OCI-LY7 (cell line): ENCODE measurements around the gene SLC66A2. TPM values are rescaled to one million over a fixed set of nuclear protein-coding genes. Genes with fewer than 3 reads are reported as not detected.

Experiments used
- BruUV-seq: library from RNA; stranded (reverse); fragments of 400-500 nt; replicated peaks from 2 replicates; lab custom pipeline; 2021; lab: Mats Ljungman, UMichigan
- CTCF ChIA-PET: fragments of 300-600 bp; sonication (Branson Sonifier 250); formaldehyde crosslinking; loops from one replicate; lab custom pipeline; 2022; ENCODE audit warnings: antibody characterized with exemption; ENCODE audit not compliant: unreplicated experiment; lab: Charles Lee
- POLR2A ChIA-PET: fragments of 300-600 bp; sonication (Branson Sonifier 250); formaldehyde crosslinking; loops from one replicate; lab custom pipeline; 2022; ENCODE audit warnings: antibody characterized with exemption; lab: Charles Lee
- DNase-seq: peaks from one replicate; pipeline ENCODE4 v3.0.0-alpha.2; 2015; ENCODE audit warnings: low spot score
- H2AFZ ChIP-seq: fragments of 200-600 bp; sonication (generic), shearing (Covaris generic); 2 replicates; pipeline ENCODE4 v1.6.1; 2014; ENCODE audit warnings: mild to moderate bottlenecking, antibody characterized with exemption, low read length, moderate library complexity
- H3K27ac ChIP-seq: fragments of 200-600 bp; sonication (generic); 2 replicates; pipeline ENCODE4 v1.5.1; 2014; ENCODE audit warnings: mixed run types, low read depth, mild to moderate bottlenecking, moderate library complexity, low read length, inconsistent platforms; ENCODE audit not compliant: poor library complexity, severe bottlenecking
- H3K36me3 ChIP-seq: fragments of 200-600 bp; sonication (generic); 2 replicates; pipeline ENCODE4 v1.6.1; 2014; ENCODE audit warnings: mild to moderate bottlenecking, antibody characterized with exemption, low read length, moderate library complexity, mixed read lengths; ENCODE audit not compliant: insufficient read depth
- H3K4me1 ChIP-seq: fragments of 200-600 bp; sonication (generic); 2 replicates; pipeline ENCODE4 v1.5.1; 2014; ENCODE audit warnings: mild to moderate bottlenecking, low read length; ENCODE audit not compliant: insufficient read depth, poor library complexity, severe bottlenecking
- H3K4me2 ChIP-seq: fragments of 200-600 bp; sonication (generic); 2 replicates; pipeline ENCODE4 v1.6.1; 2014; ENCODE audit warnings: mild to moderate bottlenecking, low read length
- H3K4me3 ChIP-seq: fragments of 200-600 bp; sonication (generic); 2 replicates; pipeline ENCODE4 v1.5.1; 2014; ENCODE audit warnings: mild to moderate bottlenecking, low read depth, low read length; ENCODE audit not compliant: poor library complexity, severe bottlenecking
- H3K79me2 ChIP-seq: fragments of 200-600 bp; sonication (generic); 2 replicates; pipeline ENCODE4 v1.6.1; 2016; ENCODE audit warnings: low read depth, mild to moderate bottlenecking, low read length, moderate library complexity, mixed read lengths; ENCODE audit not compliant: insufficient read depth
- H3K9me2 ChIP-seq: fragments of 200-600 bp; sonication (generic); 2 replicates; pipeline ENCODE4 v1.6.1; 2016; ENCODE audit warnings: mild to moderate bottlenecking, low read length, mixed read lengths; ENCODE audit not compliant: insufficient read depth
- H3K9me3 ChIP-seq: fragments of 200-600 bp; sonication (generic); 2 replicates; pipeline ENCODE4 v1.6.1; 2014; ENCODE audit warnings: mild to moderate bottlenecking, mixed run types, low read length, mixed read lengths
- H4K20me1 ChIP-seq: fragments of 200-600 bp; sonication (generic); 2 replicates; pipeline ENCODE4 v1.6.1; 2014; ENCODE audit warnings: mild to moderate bottlenecking, antibody characterized with exemption, low read length, moderate library complexity, mixed read lengths; ENCODE audit not compliant: insufficient read depth
- EZH2phosphoT487 ChIP-seq: fragments of 200-600 bp; sonication (generic); IDR thresholded peaks from 2 replicates; pipeline ENCODE4 v1.6.1; 2018; ENCODE audit warnings: low read depth, borderline replicate concordance, mild to moderate bottlenecking, mixed run types, antibody characterized with exemption, low read length, moderate library complexity, mixed read lengths
- intact Hi-C: fragments of 100-400 bp; cut with micrococcal nuclease; formaldehyde crosslinking; loops from one replicate; pipeline ENCODE4 v1.10.0; 2022; ENCODE audit not compliant: unreplicated experiment
- total RNA-seq, 2 experiments: library from RNA; depleted of rRNA in 1 of 2; stranded (reverse); fragments of >200 nt in 1 of 2; shearing (Covaris generic) in 1 of 2; gene quantifications; 2 replicates each; pipeline ENCODE4 v1.2.3, GENCODE V29; 2014 to 2022
- TF ChIP-seq, protein P1 (sequence below): fragments of 200-600 bp; sonication (generic); conservative IDR thresholded peaks from 2 replicates; pipeline ENCODE4 v1.5.1; 2014; ENCODE audit warnings: mild to moderate bottlenecking, antibody characterized with exemption, low read length, moderate library complexity, mixed read lengths

The SLC66A2 gene
- total RNA-seq, 2 experiments from 2014 or later, result 14.5 to 17.9 TPM

DNA sequence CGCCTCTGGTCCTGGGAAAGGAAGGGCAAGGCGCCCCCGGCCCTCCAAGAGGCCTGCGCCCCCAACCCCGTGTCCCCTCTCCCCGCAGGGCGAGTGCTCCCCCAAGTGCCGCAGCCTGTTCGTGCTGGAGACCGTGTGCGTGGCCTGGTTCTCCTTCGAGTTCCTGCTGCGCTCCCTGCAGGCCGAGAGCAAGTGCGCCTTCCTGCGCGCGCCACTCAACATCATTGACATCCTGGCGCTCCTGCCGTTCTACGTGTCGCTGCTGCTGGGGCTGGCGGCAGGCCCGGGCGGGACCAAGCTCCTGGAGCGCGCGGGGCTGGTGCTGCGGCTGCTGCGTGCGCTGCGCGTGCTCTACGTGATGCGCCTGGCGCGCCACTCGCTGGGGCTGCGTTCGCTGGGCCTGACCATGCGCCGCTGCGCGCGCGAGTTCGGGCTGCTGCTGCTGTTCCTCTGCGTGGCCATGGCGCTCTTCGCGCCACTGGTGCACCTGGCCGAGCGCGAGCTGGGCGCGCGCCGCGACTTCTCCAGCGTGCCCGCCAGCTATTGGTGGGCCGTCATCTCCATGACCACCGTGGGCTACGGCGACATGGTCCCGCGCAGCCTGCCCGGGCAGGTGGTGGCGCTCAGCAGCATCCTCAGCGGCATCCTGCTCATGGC lies 52.4 kb downstream of the SLC66A2 start:
- no peak for TF ChIP-seq EZH2phosphoT487
- TF ChIP-seq, protein P1, sequence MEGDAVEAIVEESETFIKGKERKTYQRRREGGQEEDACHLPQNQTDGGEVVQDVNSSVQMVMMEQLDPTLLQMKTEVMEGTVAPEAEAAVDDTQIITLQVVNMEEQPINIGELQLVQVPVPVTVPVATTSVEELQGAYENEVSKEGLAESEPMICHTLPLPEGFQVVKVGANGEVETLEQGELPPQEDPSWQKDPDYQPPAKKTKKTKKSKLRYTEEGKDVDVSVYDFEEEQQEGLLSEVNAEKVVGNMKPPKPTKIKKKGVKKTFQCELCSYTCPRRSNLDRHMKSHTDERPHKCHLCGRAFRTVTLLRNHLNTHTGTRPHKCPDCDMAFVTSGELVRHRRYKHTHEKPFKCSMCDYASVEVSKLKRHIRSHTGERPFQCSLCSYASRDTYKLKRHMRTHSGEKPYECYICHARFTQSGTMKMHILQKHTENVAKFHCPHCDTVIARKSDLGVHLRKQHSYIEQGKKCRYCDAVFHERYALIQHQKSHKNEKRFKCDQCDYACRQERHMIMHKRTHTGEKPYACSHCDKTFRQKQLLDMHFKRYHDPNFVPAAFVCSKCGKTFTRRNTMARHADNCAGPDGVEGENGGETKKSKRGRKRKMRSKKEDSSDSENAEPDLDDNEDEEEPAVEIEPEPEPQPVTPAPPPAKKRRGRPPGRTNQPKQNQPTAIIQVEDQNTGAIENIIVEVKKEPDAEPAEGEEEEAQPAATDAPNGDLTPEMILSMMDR, result no peak
- H3K27ac ChIP-seq, result no peak overlapping the region
- intact Hi-C loops, result no loop called here
- H2AFZ ChIP-seq, result no peak overlapping the region
- H3K4me3 ChIP-seq, result no peak overlapping the region
- DNase-seq, result no peak
- H3K79me2 ChIP-seq, result no peaks in the 10 kb centered on the region
- H3K9me3 ChIP-seq, result no peaks in the 10 kb centered on the region
- no peaks in the 10 kb centered on the region for H4K20me1 ChIP-seq
- H3K36me3 ChIP-seq, result no peaks in the 10 kb centered on the region
- ChIA-PET CTCF (no interaction called here), POLR2A (no interaction called here)
- no peak overlapping the region for H3K4me2 ChIP-seq
- no TSS peak for BruUV-seq
- H3K9me2 ChIP-seq, result no peaks in the 10 kb centered on the region
- no peaks in the 10 kb centered on the region for H3K4me1 ChIP-seq

DNA sequence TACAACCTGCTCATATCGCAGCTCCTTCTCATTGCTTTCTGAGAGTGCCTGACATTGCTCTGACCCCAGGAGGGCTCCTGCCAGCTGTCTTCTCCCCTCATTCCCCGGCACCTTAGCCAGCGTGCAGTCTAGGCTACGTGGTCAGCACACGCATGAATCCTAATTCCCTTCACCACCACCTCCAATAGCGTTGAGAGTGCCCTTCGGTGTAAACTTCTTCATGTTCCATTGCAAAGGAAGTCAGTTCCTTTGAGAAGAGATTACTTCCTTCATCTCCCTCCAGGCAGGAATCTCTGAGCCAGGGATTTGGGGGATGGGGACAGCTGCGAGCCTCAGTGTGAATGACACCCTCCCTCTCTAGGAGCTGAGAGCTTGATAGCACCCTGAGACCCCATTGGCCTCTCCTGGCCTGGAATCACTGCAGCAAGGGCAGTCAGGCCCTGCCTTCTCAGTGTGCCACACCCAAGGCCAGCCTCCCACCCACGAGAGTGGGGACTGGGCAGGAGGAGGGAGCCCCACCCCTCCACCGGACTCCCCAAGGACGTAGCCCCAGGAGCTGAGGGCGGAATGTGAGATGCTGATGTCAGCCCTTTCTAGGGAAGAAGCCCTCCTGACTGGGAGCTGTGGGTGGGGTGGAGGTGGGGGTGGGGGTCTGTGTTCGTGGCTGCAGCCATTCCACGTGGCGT lies 53.4 kb downstream of the SLC66A2 start:
- intact Hi-C loops, result no loop called here
- BruUV-seq, result no TSS peak
- TF ChIP-seq EZH2phosphoT487, result no peak
- TF ChIP-seq, protein P1, result no peak
- CTCF ChIA-PET, result no interaction called here
- DNase-seq, result no peak
- Histone ChIP-seq H3K9me2 (no peaks in the 10 kb centered on the region), H3K4me3 (no peak overlapping the region), H3K9me3 (no peaks in the 10 kb centered on the region), H2AFZ (no peak overlapping the region), H4K20me1 (no peaks in the 10 kb centered on the region), H3K36me3 (no peaks in the 10 kb centered on the region), H3K79me2 (no peaks in the 10 kb centered on the region), H3K4me2 (no peak overlapping the region), H3K27ac (no peak overlapping the region), H3K4me1 (no peaks in the 10 kb centered on the region)
- POLR2A ChIA-PET, result no interaction called here

DNA sequence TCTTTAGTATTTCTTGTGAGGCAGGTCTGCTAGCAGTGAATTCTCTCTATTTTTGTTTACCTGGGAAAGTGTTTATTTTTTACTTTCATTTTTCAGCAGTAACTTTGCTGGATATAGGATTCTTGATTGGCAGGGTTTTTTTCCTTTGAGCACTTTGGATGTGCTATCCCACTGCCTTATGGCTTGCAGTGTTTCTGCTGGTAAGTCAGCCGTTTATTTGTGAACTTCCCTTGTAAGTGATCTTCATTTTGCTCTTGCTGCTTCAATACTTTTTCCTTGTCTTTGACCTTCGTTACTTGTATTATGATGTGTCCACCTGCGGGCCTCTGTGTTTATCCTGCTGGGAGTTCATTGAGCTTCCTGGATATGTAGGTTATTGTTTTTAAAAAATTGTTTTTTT lies 54.7 kb downstream of the SLC66A2 start:
- TF ChIP-seq EZH2phosphoT487, result no peak
- TF ChIP-seq, protein P1, result no peak
- POLR2A ChIA-PET, result no interaction called here
- intact Hi-C loops, result no loop called here

More for the DNA sequence above, 54.7 kb downstream of the SLC66A2 start:
- no peak for DNase-seq
- Histone ChIP-seq H3K79me2 (no peaks in the 10 kb centered on the region), H4K20me1 (no peaks in the 10 kb centered on the region), H3K4me2 (no peak overlapping the region), H2AFZ (no peak overlapping the region), H3K4me1 (no peaks in the 10 kb centered on the region), H3K27ac (no peak overlapping the region), H3K4me3 (no peak overlapping the region), H3K9me2 (no peaks in the 10 kb centered on the region), H3K9me3 (no peaks in the 10 kb centered on the region), H3K36me3 (no peaks in the 10 kb centered on the region)
- BruUV-seq, result no TSS peak
- CTCF ChIA-PET, result no interaction called here
